Small intestine (tissue), 16 donors: ENCODE data around the gene ZFYVE19. TPM values are rescaled to one million over a fixed set of nuclear protein-coding genes. Genes with fewer than 3 reads are reported as not detected.

Experiments
- DNase-seq, 2 donors: peaks; one replicate each; pipeline versions ENCODE4 v3.0.0 to v3.0.0-alpha.2; 2013
- FAIRE-seq: peaks from 2 replicates; lab custom pipeline; 2012; peaks lifted over from hg19 to GRCh38; lab: Jason Lieb, UNC
- H3K27ac ChIP-seq, 3 donors: one replicate each; pipeline ENCODE4 v1.5.1; 2013; ENCODE audit warnings: low read length in 2 of 3, mild to moderate bottlenecking in 2 of 3, control low read depth in 1 of 3, inconsistent platforms in 1 of 3, low read depth in 1 of 3, moderate library complexity in 1 of 3
- H3K27me3 ChIP-seq, 3 donors: one replicate each; pipeline ENCODE4 v1.6.1; 2013; ENCODE audit warnings: low read length in 3 of 3, inconsistent platforms in 1 of 3; ENCODE audit not compliant: control insufficient read depth in 3 of 3, insufficient read depth in 3 of 3
- H3K36me3 ChIP-seq, 3 donors: one replicate each; pipeline ENCODE4 v1.6.1; 2013; ENCODE audit warnings: low read length in 3 of 3, inconsistent platforms in 1 of 3, low read depth in 1 of 3, mild to moderate bottlenecking in 1 of 3, moderate library complexity in 1 of 3; ENCODE audit not compliant: control insufficient read depth in 3 of 3, insufficient read depth in 2 of 3
- H3K4me1 ChIP-seq, 3 donors: one replicate each; pipeline ENCODE4 v1.6.1; 2013; ENCODE audit warnings: low read length in 2 of 3, inconsistent platforms in 1 of 3, low read depth in 1 of 3, mild to moderate bottlenecking in 1 of 3, moderate library complexity in 1 of 3; ENCODE audit not compliant: control insufficient read depth in 3 of 3, insufficient read depth in 2 of 3
- H3K4me3 ChIP-seq, 3 donors: one replicate each; pipeline ENCODE4 v1.5.1; 2013; ENCODE audit warnings: low read length in 3 of 3, control low read depth in 1 of 3, inconsistent platforms in 1 of 3, low read depth in 1 of 3, mild to moderate bottlenecking in 1 of 3, moderate library complexity in 1 of 3
- H3K9me3 ChIP-seq, 2 donors: one replicate each; pipeline ENCODE4 v1.6.1; 2013; ENCODE audit warnings: low read depth in 1 of 2, low read length in 1 of 2; ENCODE audit not compliant: control insufficient read depth in 2 of 2, insufficient read depth in 1 of 2
- WGBS, 3 donors: extraction: QIAGEN DNeasy Blood & Tissue Kit; methylation state at CpG; one replicate each; pipeline ENCODE4 v1.1.7; 2013; 5-methylcytosine and 5-hydroxymethylcytosine counted together
- long read RNA-seq, 10 donors: transcript quantifications; one replicate each; lab custom pipeline, GENCODE V29; 2026
- polyA plus RNA-seq, 4 donors: library from polyadenylated mRNA; stranded (reverse) in 3 of 4; unstranded in 1 of 4; fragments of 200-250 nt in 3 of 4; fragments of 120-200 nt in 1 of 4; gene quantifications; one replicate each; pipeline versions ENCODE4 v1.2.1 to v1.2.3, GENCODE V29; 2013
- donor health status: healthy with polysubstance abuse.
- donor health status: control.
- donor health status: control.
- donor health status: Bipolar disorder and iron deficiency.
- donor health status: healthy.

Gene ZFYVE19, protein sequence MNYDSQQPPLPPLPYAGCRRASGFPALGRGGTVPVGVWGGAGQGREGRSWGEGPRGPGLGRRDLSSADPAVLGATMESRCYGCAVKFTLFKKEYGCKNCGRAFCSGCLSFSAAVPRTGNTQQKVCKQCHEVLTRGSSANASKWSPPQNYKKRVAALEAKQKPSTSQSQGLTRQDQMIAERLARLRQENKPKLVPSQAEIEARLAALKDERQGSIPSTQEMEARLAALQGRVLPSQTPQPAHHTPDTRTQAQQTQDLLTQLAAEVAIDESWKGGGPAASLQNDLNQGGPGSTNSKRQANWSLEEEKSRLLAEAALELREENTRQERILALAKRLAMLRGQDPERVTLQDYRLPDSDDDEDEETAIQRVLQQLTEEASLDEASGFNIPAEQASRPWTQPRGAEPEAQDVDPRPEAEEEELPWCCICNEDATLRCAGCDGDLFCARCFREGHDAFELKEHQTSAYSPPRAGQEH
- 10 to 100 TPM; 28.1 to 94.6 (median 44.1) TPM for polyA plus RNA-seq
- long read RNA-seq, donor 1 = 0 reads
- long read RNA-seq, donor 2, partial matches to known transcripts = 0 of 2 reads
- long read RNA-seq, donor 2, other reads (novel, unspliced or antisense) = 0 of 2 reads
- long read RNA-seq, donor 3, partial matches to known transcripts = 0 of 3 reads
- long read RNA-seq, donor 3, other reads (novel, unspliced or antisense) = 0 of 3 reads
- long read RNA-seq, donor 4 = 0 reads
- long read RNA-seq, donor 5, partial matches to known transcripts = 0 of 1 reads
- long read RNA-seq, donor 5, other reads (novel, unspliced or antisense) = 0 of 1 reads
- long read RNA-seq, donor 6, partial matches to known transcripts = 0 of 2 reads
- long read RNA-seq, donor 6, other reads (novel, unspliced or antisense) = 0 of 2 reads
- long read RNA-seq, donor 7, transcript ZFYVE19-203 (11 exons, 2,775 nt) = major isoform, 6 of 7 reads
- long read RNA-seq, donor 7, partial matches to known transcripts = 0 of 7 reads
- long read RNA-seq, donor 7, other reads (novel, unspliced or antisense) = 0 of 7 reads
- long read RNA-seq, donor 8, partial matches to known transcripts = 0 of 2 reads
- long read RNA-seq, donor 8, other reads (novel, unspliced or antisense) = 0 of 2 reads
- long read RNA-seq, donor 9, partial matches to known transcripts = 0 of 1 reads
- long read RNA-seq, donor 9, other reads (novel, unspliced or antisense) = 0 of 1 reads
- long read RNA-seq, donor 10, partial matches to known transcripts = 0 of 4 reads
- long read RNA-seq, donor 10, other reads (novel, unspliced or antisense) = 0 of 4 reads

DNA sequence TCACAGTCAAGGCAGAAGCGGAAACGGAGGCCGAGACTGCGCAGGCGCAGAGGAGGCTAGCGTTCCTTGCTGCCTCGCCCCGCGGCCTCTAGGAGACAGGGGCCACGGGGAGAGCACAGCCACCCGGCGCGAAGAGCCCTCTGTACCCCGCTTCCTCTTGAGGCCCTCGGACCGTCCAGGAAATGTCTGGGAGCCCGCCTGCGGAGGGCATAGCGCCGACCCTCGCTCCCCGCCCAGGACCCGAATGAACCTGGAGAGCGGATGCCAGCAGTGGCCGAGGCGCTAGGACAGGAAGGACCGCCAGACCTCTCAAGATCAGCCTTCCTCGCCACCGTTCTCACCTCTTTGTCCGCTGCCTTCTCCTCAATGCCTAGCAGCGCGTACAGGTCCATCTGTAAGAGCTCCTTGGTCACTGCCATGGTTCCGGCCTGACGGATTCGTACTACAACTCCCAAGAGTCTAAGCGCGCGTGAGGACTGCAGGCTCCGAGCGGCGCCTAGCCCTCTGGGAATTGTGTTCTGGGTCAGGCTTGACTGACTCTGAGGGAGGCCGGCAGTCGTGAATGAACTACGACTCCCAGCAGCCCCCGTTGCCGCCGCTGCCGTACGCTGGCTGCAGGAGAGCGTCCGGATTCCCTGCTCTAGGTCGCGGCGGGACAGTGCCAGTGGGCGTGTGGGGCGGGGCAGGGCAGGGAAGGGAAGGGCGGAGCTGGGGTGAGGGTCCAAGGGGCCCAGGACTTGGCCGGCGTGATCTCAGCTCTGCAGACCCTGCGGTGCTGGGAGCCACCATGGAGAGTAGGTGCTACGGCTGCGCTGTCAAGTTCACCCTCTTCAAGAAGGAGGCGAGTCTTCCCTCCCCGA, at the start of gene ZFYVE19, which contains the start of gene DNAJC17:
ZFYVE19 (plus strand) TSS at position 62 of the 860 bp plus-strand sequence; CDS start at position 563, 501 bp downstream.
DNAJC17 (minus strand) TSS at position 446 of the 860 bp plus-strand sequence; CDS start at position 419, 27 bp downstream.
- Histone ChIP-seq H3K27ac (peak within 1 kb of the TSS; percentile 87 to 99 (median 97)), H3K4me3 (peak within 1 kb of the TSS; percentile 84 to 99 (median 86)), H3K27me3 (no peaks in the 10 kb centered on the region), H3K9me3 (no peaks in the 10 kb centered on the region), H3K36me3 (peaks cover 0 to 31% (median 4%) of the 10 kb centered on the region in 3 donors), H3K4me1 (peaks cover 4 to 10% (median 6%) of the 10 kb centered on the region in 3 donors)
- DNase-seq = peak; percentile 99
- FAIRE-seq = no peak
- 0 to 1% (median 0%) methylated on average over 58 to 64 of the region's 64 CpGs for WGBS, 3 donors

DNA sequence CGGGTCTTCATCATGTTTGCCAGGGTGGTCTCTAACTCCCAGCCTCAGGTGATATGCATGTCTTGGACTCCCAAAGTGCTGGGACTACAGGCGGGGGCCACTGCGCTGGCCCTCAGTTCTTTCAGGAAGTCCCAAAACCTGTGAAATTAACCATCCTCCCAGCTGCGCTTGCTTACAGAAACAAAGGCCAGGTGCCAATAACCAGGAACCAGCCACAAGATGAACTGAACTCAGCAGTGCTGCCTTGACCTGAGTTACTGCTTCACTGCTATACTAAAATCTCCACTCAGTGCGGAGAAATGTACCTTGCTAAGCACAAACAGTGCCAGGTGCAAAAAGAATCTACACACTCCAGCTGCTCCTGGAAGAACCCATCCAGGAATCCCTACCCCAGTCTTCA, 46.9 kb upstream of the ZFYVE19 start:
- 93 to 96% (median 95%) methylated on average over 5 of the region's 5 CpGs for WGBS, 3 donors
- Histone ChIP-seq H3K27ac (no peak overlapping the region), H3K4me3 (no peak overlapping the region)

DNA sequence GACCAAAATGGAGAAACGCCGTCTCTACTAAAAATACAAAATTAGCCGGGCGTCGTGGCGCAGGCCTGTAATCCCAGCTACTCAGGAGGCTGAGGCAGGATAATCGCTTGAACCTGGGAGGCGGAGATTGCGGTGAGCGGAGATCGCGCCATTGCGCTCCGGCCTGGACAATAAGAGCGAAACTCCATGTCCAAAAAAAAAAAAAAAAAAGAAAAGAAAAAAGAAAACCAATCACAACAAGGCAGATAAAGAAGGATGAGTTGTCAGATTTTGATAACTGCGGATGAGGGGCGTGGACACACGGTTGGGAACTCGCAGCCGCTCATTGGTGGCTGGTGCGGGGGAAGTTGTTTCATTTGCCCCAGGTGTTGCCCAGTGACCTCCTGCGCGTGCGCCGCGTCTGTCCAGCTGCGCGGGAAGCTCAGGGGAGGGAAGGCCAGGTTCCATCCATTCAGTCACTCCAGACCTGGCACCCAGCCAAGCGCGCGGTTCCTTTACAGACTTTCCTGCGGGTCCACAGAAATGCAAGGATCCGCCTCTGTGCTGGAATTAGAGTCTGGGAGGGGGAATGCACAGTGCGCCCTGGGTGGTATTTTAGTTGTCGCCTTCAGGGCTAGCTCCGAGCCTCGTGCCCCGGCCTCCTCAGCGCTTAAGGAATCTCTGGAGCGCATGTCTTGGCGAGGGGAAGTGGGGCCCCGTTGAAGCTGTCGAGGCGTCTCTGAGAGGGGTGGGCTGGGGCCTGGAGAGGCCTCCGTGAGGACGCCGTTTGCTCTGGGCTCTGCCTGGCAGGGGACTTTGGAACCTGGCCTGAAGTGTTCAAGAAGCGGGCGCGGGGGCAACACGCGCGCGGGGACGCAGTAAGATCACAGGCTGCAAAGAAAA, 43.7 kb upstream of the ZFYVE19 start:
- H3K27ac ChIP-seq = peak overlapping the region; percentile 84 to 99 (median 93)
- no peaks in the 10 kb centered on the region for H3K27me3 ChIP-seq
- H3K9me3 ChIP-seq = no peaks in the 10 kb centered on the region
- H3K4me3 ChIP-seq = peak overlapping the region; percentile 65 to 93 (median 70)
- WGBS, 3 donors = 27 to 30% (median 29%) methylated on average over 55 of the region's 55 CpGs
- H3K36me3 ChIP-seq = peaks cover 0 to 31% (median 4%) of the 10 kb centered on the region in 3 donors
- H3K4me1 ChIP-seq = peaks cover 2 to 43% (median 3%) of the 10 kb centered on the region in 3 donors
- FAIRE-seq (no peak), DNase-seq (peak; percentile 84 to 93)

More for the DNA sequence above, 46.9 kb upstream of the ZFYVE19 start:
- Histone ChIP-seq H3K27me3 (no peaks in the 10 kb centered on the region), H3K9me3 (no peaks in the 10 kb centered on the region), H3K4me1 (peaks cover 0 to 26% (median 3%) of the 10 kb centered on the region in 3 donors), H3K36me3 (peaks cover 0 to 3% (median 0%) of the 10 kb centered on the region in 3 donors)
- DNase-seq = no peak
- FAIRE-seq = no peak

DNA sequence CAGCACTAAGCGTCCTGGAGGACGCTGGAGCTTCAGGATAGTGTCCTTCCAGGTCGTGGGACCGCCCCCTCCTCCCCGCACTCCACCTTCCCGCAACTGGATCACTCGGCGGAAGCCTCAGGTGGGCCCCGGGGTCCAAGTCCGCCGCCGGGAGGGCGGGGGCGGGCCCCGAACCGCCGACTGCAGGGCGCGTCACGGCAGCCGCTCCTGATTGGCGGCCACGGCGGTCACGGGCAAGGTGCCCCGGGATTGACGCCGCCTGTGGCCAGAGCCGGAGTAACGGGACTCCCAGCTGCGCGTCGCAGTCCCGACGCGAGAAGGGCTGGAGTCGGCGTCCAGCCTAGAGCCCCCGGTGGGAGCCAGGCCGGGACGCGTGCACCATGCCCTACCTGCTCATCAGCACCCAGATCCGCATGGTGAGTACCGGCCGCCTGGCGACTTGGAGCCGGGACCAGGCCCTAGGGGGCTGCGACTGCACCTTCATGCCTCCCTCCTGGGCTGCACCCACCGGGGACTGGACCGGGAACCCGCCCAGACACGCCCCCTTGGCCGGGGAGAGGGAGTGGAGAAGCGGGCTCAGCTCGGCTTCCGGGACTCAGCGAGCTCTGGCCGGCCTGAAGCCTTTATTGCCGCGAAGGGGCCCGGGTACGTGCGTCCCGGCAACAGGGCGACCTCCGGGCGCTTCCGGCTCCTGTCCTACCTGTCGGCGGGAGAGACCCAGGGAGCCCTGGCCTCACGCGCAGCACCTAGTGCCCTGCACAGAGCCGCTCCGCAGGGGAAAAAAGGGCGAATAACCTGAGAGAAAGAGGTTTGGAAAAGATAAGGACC, 42.9 kb upstream of the ZFYVE19 start, which contains the start of gene GCHFR:
GCHFR (plus strand) TSS at position 268 of the 828 bp plus-strand sequence; CDS start at position 381, 113 bp downstream.
- H3K4me1 ChIP-seq = peaks cover 2 to 51% (median 3%) of the 10 kb centered on the region in 3 donors
- no peaks in the 10 kb centered on the region for H3K27me3 ChIP-seq
- WGBS, 3 donors = 0 to 1% (median 0%) methylated on average over 48 to 75 of the region's 75 CpGs
- H3K4me3 ChIP-seq = peak within 1 kb of the TSS; percentile 65 to 93 (median 70)
- H3K36me3 ChIP-seq = peaks cover 0 to 40% (median 4%) of the 10 kb centered on the region in 3 donors
- peak; percentile 86 to 96 for DNase-seq
- peak within 1 kb of the TSS; percentile 84 to 99 (median 93) for H3K27ac ChIP-seq
- H3K9me3 ChIP-seq = no peaks in the 10 kb centered on the region
- FAIRE-seq = no peak

DNA sequence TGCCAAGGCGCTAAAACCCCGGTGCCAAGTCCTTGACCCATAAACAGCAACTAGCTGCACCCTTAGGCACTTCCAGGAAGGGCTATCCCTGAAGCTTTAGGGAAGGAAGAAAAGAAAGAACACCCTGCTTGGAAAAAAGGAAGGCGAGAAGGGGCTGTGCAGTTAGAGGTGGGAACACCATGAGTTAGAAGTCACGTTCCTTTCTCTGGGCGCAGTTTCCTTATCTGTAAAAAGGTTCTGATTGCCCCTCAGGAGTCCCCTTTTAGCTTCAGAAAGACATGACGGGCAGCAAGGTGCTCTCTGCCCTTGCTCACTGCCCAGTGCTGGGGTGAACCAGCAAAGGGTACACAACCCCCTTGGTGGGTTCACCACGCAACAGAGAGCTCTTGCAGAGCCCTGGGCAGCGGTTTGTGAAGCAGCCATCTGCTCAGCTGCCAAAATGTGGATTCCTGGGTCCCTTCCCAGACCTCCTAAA, 42.2 kb upstream of the ZFYVE19 start:
- Histone ChIP-seq H3K27me3 (no peaks in the 10 kb centered on the region), H3K36me3 (peaks cover 0 to 42% (median 4%) of the 10 kb centered on the region in 3 donors), H3K4me1 (peaks cover 2 to 57% (median 3%) of the 10 kb centered on the region in 3 donors), H3K27ac (peak overlapping the region; percentile 84 to 99 (median 93)), H3K9me3 (no peaks in the 10 kb centered on the region), H3K4me3 (peak overlapping the region in 2 of 3 donors; percentile 70 to 93)
- no peak for FAIRE-seq
- peak in 1 of 2 donors; percentile 63 for DNase-seq
- WGBS, 3 donors = 10 to 30% (median 20%) methylated on average over 8 of the region's 8 CpGs

DNA sequence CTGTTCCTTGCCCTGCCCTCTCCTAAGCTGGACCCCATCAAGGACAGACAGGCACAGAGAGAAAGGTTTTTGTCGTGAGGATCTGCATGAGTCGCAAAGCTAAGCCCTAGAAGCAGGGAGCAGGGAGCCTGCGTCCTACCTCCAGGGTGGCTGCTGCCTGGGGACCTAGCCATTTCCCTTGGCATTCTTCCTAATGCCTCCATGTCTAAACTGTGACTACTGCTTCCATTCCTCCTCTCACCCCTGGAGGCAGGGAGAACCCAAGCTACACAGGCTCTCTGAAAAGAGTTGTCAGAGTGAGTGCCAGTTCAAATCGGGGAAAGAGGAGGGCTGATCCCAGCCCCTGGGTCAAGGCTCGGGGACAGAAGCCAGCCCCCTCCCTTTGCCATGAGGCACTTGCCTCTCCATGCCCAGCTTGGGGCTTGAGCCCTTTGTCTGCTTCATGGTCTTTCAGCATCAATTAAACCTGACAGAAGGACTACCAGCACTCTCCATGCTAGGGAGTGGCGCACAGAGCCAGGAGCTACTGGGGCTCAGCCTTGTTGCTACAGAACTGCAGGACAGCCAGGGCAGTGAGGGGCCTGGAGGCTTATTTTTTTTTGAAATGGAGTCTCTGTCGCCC, 40.6 kb upstream of the ZFYVE19 start:
- Histone ChIP-seq H3K27ac (peak overlapping the region in 1 of 3 donors; percentile 99), H3K4me1 (peaks cover 2 to 74% (median 3%) of the 10 kb centered on the region in 3 donors), H3K36me3 (peaks cover 0 to 52% (median 4%) of the 10 kb centered on the region in 3 donors), H3K9me3 (no peaks in the 10 kb centered on the region), H3K4me3 (no peak overlapping the region), H3K27me3 (no peaks in the 10 kb centered on the region)
- FAIRE-seq = no peak
- 81 to 90% (median 85%) methylated on average over 7 of the region's 7 CpGs for WGBS, 3 donors
- DNase-seq = no peak
